NCI-H2196 (cell line): Measurements from ENCODE around the gene MMP20.
A peak's percentile ranks its signal among the peaks of the same experiment; 100 is the strongest.
"Not testable (repeated sequence)": the region's sequence is repeated elsewhere in the genome, so short reads cannot be mapped to it uniquely, and the experiment has no call there.

ENCODE experiments used
- DNase-seq: peaks from one replicate; lab custom pipeline; 2025; ENCODE audit not compliant: unreplicated experiment; lab: John Stamatoyannopoulos, UW

Gene MMP20

GRCh38 chr11:102625177-102625576, at the start of gene MMP20:
TSS of gene MMP20 (minus strand) at chr11:102625332. CDS start at chr11:102625319, 13 bp downstream.
- no peak for DNase-seq

GRCh38 chr11:102669664-102670063, 44.5 kb upstream of the MMP20 start:
- no peak for DNase-seq

GRCh38 chr11:102666331-102666957, 41.3 kb upstream of the MMP20 start:
- DNase-seq: peak; percentile 34

- no peak for DNase-seq
These were observed 39.0 kb upstream of the MMP20 start for GRCh38 chr11:102664001-102664752.

- DNase-seq: no peak
These were observed 37.5 kb upstream of the MMP20 start for GRCh38 chr11:102662607-102663006.

GRCh38 chr11:102661040-102661439, 35.9 kb upstream of the MMP20 start:
- no peak for DNase-seq

- DNase-seq: no peak
These were observed 31.4 kb upstream of the MMP20 start for GRCh38 chr11:102656528-102656927.

- no peak for DNase-seq
These were observed 30.4 kb upstream of the MMP20 start for GRCh38 chr11:102655547-102655946.

- no peak for DNase-seq
These were observed 29.6 kb upstream of the MMP20 start for GRCh38 chr11:102654761-102655160.

GRCh38 chr11:102653744-102654291, 28.7 kb upstream of the MMP20 start:
- no peak for DNase-seq

GRCh38 chr11:102647430-102647829, 22.3 kb upstream of the MMP20 start:
- DNase-seq: no peak

- DNase-seq: no peak
These were observed 18.8 kb upstream of the MMP20 start for GRCh38 chr11:102643941-102644340.

GRCh38 chr11:102640946-102641345, 15.8 kb upstream of the MMP20 start:
- no peak for DNase-seq

GRCh38 chr11:102639656-102640055, 14.5 kb upstream of the MMP20 start:
- no peak for DNase-seq

GRCh38 chr11:102637731-102638130, 12.6 kb upstream of the MMP20 start:
- no peak for DNase-seq

GRCh38 chr11:102633385-102634026, 8.4 kb upstream of the MMP20 start:
- no peak for DNase-seq

GRCh38 chr11:102632026-102632425, 6.9 kb upstream of the MMP20 start:
- DNase-seq: no peak

GRCh38 chr11:102630598-102631448, 5.7 kb upstream of the MMP20 start:
- no peak for DNase-seq

- DNase-seq: not testable (repeated sequence)
These were observed 4.8 kb upstream of the MMP20 start for GRCh38 chr11:102629908-102630307.

GRCh38 chr11:102626676-102627075, 1.5 kb upstream of the MMP20 start:
- no peak for DNase-seq

- DNase-seq: no peak
These were observed 1.1 kb downstream of the MMP20 start for GRCh38 chr11:102623998-102624397.
